Lower lobe of right lung (tissue), 2 donors: ENCODE measurements around the gene FUBP1. TPM values are rescaled to one million over a fixed set of nuclear protein-coding genes. Genes with fewer than 3 reads are reported as not detected.
A peak's percentile ranks its signal among the peaks of the same experiment; 100 is the strongest.

Experiments used
- ATAC-seq, 2 donors: fragments of 200-7000 bp; cut with Tn5 transposase; one replicate each; pipeline ENCODE4 v1.9.1; 2020 to 2022; ENCODE audit warnings: mild to moderate bottlenecking in 2 of 2, moderate library complexity in 2 of 2
- DNase-seq: peaks from one replicate; pipeline ENCODE4 v3.0.0-alpha.2; 2020
- H3K27ac ChIP-seq: fragments of 200-600 bp; one replicate; pipeline ENCODE4 v1.8.0; 2022
- H3K27me3 ChIP-seq: fragments of 200-600 bp; one replicate; pipeline ENCODE4 v1.8.0; 2022; ENCODE audit warnings: low read depth
- H3K36me3 ChIP-seq: fragments of 200-600 bp; one replicate; pipeline ENCODE4 v1.8.0; 2022; ENCODE audit warnings: mild to moderate bottlenecking
- H3K4me1 ChIP-seq: fragments of 200-600 bp; one replicate; pipeline ENCODE4 v1.8.0; 2022
- H3K4me3 ChIP-seq: fragments of 200-600 bp; one replicate; pipeline ENCODE4 v1.8.0; 2022; ENCODE audit warnings: mild to moderate bottlenecking
- H3K9me3 ChIP-seq: fragments of 200-600 bp; one replicate; pipeline ENCODE4 v1.8.0; 2022
- intact Hi-C: fragments of 100-400 bp; cut with DNase I; formaldehyde crosslinking; loops from one replicate; pipeline ENCODE4 v1.11.0; 2022
- total RNA-seq: library from RNA; stranded (reverse); fragmentation: NEBNext Ultra II Directional; extraction: Animal tissue kit (Norgen Biotek cat#: 25700); gene quantifications from one replicate; pipeline ENCODE4 v1.2.1, GENCODE V29; 2021
- TF ChIP-seq, protein P1 (sequence below): fragments of 200-600 bp; IDR thresholded peaks from one replicate; pipeline ENCODE4 v1.8.0; 2022; ENCODE audit warnings: antibody characterized with exemption, mild to moderate bottlenecking
- donor health status: DM: no; HTN: yes; CAD: no; lungs with severe emphysema.

Gene FUBP1
- total RNA-seq, 1 donor from 2014 or later, result 96.6 TPM

DNA sequence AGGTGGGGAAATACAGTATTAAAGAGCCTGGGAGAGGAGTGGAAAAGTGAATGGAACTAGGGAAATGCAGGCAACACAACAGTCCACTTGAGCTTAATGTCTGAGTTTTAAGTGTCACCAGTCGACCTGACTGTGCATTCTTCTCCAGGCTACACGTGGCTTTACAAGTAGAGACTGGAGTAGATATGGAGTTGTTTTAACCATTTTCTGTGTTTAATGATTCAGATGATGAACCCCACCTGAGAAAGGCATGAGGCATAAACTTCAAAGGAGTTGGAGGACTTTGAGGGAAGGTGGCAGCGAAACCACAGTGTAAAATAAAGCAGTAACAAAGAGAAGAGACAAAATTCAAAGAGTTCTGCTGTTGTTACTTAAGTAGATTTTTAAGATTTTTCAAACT, 12.6 kb downstream of the FUBP1 start:
- H3K27ac ChIP-seq, result no peak overlapping the region
- H3K9me3 ChIP-seq, result no peaks in the 10 kb centered on the region
- DNase-seq (no peak), ATAC-seq (no peak)
- H3K4me3 ChIP-seq, result no peak overlapping the region
- intact Hi-C loops, result no loop called here
- H3K4me1 ChIP-seq, result peaks cover 24% of the 10 kb centered on the region
- peaks cover 87% of the 10 kb centered on the region for H3K36me3 ChIP-seq
- no peaks in the 10 kb centered on the region for H3K27me3 ChIP-seq
- TF ChIP-seq, protein P1, sequence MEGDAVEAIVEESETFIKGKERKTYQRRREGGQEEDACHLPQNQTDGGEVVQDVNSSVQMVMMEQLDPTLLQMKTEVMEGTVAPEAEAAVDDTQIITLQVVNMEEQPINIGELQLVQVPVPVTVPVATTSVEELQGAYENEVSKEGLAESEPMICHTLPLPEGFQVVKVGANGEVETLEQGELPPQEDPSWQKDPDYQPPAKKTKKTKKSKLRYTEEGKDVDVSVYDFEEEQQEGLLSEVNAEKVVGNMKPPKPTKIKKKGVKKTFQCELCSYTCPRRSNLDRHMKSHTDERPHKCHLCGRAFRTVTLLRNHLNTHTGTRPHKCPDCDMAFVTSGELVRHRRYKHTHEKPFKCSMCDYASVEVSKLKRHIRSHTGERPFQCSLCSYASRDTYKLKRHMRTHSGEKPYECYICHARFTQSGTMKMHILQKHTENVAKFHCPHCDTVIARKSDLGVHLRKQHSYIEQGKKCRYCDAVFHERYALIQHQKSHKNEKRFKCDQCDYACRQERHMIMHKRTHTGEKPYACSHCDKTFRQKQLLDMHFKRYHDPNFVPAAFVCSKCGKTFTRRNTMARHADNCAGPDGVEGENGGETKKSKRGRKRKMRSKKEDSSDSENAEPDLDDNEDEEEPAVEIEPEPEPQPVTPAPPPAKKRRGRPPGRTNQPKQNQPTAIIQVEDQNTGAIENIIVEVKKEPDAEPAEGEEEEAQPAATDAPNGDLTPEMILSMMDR, result no peak

DNA sequence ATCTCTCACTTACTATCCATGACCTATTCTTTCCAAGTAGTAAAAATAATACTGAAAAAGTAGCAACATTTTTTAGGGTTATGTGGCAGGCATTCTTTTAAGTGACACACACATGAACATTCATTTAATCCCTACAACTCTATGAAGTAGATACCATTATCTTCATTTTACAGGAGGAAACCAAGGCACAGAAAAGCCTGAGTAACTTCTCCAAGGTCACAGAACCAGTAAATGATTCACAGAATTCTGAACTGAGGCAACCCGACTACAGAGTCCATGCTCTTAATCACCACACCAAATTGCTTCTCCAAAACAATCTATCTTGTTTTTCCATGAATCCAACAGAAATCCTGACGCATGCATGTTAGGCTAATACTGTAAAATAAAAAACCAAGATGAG, 17.5 kb downstream of the FUBP1 start:
- Histone ChIP-seq H3K9me3 (no peaks in the 10 kb centered on the region), H3K27ac (no peak overlapping the region), H3K27me3 (no peaks in the 10 kb centered on the region), H3K4me1 (no peaks in the 10 kb centered on the region), H3K36me3 (peaks cover 99% of the 10 kb centered on the region), H3K4me3 (no peak overlapping the region)
- TF ChIP-seq, protein P1, result no peak
- ATAC-seq (no peak), DNase-seq (no peak)
- intact Hi-C loops, result no loop called here

DNA sequence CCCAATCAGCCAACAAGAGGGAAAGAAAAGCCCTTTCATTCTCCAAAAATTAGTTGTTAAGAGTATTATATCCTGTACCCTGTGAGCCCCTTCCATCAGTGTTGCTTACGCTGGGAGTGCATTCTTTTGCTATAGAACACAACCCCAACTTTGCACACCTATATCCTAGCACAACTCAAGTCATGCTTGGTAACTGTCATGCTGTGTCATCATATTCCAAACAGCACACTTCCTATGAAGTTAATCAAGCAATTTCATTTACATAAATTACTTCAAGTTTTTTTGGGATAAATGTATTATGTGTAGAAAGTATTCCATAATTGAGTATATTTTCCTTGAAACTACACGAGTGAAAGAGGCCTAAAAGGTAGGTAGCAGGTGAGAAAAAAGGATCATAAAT, 20.0 kb downstream of the FUBP1 start:
- Histone ChIP-seq H3K4me1 (no peaks in the 10 kb centered on the region), H3K27me3 (no peaks in the 10 kb centered on the region), H3K4me3 (no peak overlapping the region), H3K27ac (no peak overlapping the region), H3K36me3 (peaks cover 99% of the 10 kb centered on the region), H3K9me3 (no peaks in the 10 kb centered on the region)
- TF ChIP-seq, protein P1, result no peak
- no peak for ATAC-seq
- intact Hi-C loops, result no loop called here
- no peak for DNase-seq

DNA sequence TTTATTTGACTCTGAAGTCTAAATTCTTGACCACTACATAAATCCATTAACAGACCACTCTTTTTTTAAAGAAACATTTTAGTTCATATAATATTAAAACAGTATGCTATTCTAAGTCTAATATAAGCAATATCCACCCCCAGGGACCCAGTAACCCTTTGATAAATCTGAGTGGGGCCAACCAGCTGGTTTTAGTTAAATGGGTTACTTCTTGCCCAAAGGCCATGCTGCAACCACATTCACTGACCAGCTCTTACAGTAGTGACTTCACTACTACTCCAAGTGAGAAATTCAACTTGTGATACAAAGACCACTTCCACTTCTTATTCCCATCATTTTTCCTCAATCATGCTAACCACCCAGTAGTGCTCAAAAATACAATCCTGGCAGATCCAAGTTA, 20.5 kb downstream of the FUBP1 start:
- TF ChIP-seq, protein P1, result no peak
- no peak for DNase-seq
- Histone ChIP-seq H3K9me3 (no peaks in the 10 kb centered on the region), H3K4me3 (no peak overlapping the region), H3K27ac (no peak overlapping the region), H3K27me3 (no peaks in the 10 kb centered on the region), H3K4me1 (no peaks in the 10 kb centered on the region), H3K36me3 (peaks cover 99% of the 10 kb centered on the region)
- no peak for ATAC-seq
- intact Hi-C loops, result no loop called here

DNA sequence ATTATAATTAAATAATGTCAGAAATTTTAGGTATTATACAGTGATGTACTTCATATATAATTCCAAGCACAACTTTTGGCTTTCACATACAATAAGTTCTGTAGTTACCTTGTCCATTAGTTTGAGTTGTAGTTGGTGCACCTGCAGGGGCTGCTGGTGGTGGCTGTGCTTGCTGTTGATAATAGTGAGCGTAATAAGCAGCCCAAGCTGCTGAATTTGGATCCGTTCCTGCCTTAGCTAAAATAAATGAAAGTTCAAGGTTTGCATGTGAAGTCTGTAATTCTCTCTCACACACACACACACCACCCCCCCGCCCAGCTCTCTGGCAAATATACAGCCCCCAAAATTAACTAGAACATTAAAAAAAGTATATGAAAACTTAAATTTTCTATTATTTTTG, 22.4 kb downstream of the FUBP1 start:
- H3K36me3 ChIP-seq, result peaks cover 99% of the 10 kb centered on the region
- no peak for ATAC-seq
- H3K27me3 ChIP-seq, result no peaks in the 10 kb centered on the region
- H3K4me1 ChIP-seq, result no peaks in the 10 kb centered on the region
- H3K4me3 ChIP-seq, result no peak overlapping the region
- no peak for DNase-seq
- TF ChIP-seq, protein P1, result no peak
- intact Hi-C loops, result no loop called here
- no peaks in the 10 kb centered on the region for H3K9me3 ChIP-seq
- H3K27ac ChIP-seq, result no peak overlapping the region

DNA sequence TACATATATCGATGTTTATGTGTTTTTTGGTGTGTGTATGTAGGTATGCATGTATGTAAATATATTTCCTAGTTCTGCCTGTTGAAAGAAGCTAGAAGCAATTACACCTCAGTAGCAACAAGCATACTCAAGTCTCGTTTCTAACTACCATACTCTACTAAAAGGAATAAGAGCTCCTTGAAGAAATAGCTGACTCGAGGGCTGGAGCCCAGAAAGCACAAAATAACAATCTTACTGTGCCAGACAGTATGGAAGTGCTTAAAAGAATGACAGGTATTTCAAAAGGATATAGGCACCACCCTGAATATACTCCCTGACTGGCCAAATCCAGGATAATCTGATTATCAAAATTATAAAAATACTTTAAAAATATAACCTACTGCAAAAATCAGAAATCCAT, 23.2 kb downstream of the FUBP1 start:
- intact Hi-C loops, result no loop called here
- TF ChIP-seq, protein P1, result no peak
- Histone ChIP-seq H3K27me3 (no peaks in the 10 kb centered on the region), H3K4me1 (no peaks in the 10 kb centered on the region), H3K36me3 (peaks cover 99% of the 10 kb centered on the region), H3K4me3 (no peak overlapping the region), H3K27ac (no peak overlapping the region), H3K9me3 (no peaks in the 10 kb centered on the region)
- no peak for DNase-seq
- ATAC-seq, result peak; percentile 53 to 76
